ENCODE data around the gene AGAP1. TPM values are rescaled to one million over a fixed set of nuclear protein-coding genes. Genes with fewer than 3 reads are reported as not detected.

AGAP1 gene
- total RNA-seq, 1 donor from 2014 or later: 39.4 TPM

DNA sequence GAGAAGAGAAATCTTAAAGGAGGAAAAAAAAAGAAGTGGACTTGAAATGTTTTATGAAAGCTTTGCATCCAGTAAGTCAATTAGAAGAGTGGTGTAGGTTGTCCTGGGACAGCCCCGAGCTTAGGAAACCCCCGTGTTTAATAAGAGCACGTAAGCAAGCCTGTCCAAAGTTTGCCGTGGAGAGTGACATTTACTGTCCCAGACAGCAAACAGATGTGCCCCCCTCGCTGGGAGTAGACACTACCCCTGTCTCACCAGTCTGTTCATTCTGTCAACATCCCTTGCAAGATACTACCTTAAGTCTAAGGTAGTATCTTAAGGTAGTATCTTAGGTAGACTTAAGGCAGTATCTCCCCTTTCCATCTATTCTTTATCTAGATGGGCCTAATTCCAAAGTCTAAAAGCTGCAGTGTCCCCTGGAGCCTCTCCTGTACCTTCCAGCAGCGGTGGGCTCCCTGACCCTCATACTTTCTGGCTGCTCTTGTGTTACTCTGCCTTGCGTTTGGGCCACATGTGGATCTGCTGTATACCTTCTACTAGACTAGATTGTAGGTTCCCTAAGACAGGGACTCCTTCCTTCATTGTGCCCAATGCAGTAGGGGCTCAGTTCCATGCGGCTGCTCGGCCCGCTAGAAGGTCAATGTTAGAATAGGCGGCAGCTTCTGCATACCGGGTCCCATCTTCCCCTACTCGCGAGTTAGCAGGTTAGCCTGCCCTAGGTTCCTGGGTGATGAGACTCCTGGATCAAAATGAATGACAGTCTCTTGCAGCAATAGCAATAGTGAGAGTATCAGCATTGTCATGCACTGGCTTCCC lies 430.2 kb downstream of the AGAP1 start:
- peaks cover 13% of the 10 kb centered on the region for H3K36me3 Mint-ChIP-seq (ENCODE audit: low read depth, unreplicated experiment)
- H3K27ac Mint-ChIP-seq (ENCODE audit: unreplicated experiment): no peak overlapping the region
- Histone ChIP-seq H3K79me2 (ENCODE audit: insufficient read depth, low read length) (no peaks in the 10 kb centered on the region), H3K9me3 (ENCODE audit: insufficient read depth, low read depth, low read length) (no peaks in the 10 kb centered on the region), H3K4me2 (ENCODE audit: low read length) (no peak overlapping the region), H3K27ac (ENCODE audit: low read depth, low read length) (no peak overlapping the region), H3K36me3 (ENCODE audit: insufficient read depth, low read length) (no peaks in the 10 kb centered on the region), H2AFZ (ENCODE audit: low read depth, low read length) (no peak overlapping the region), H3K27me3 (ENCODE audit: insufficient read depth, low read length) (no peaks in the 10 kb centered on the region), H3K9ac (ENCODE audit: low read length) (no peak overlapping the region), H3K4me1 (ENCODE audit: insufficient read depth, low read length) (no peaks in the 10 kb centered on the region), H3K4me3 (ENCODE audit: insufficient read depth, low read depth, low read length) (no peak overlapping the region), H4K20me1 (ENCODE audit: insufficient read depth, low read length) (no peaks in the 10 kb centered on the region)
- no peaks in the 10 kb centered on the region for H3K4me1 Mint-ChIP-seq (ENCODE audit: low read depth, unreplicated experiment)
- H3K27me3 Mint-ChIP-seq (ENCODE audit: low read depth, unreplicated experiment): no peaks in the 10 kb centered on the region
- H3K9me3 Mint-ChIP-seq (ENCODE audit: unreplicated experiment): peaks cover 3% of the 10 kb centered on the region
- TF ChIP-seq, protein P1, sequence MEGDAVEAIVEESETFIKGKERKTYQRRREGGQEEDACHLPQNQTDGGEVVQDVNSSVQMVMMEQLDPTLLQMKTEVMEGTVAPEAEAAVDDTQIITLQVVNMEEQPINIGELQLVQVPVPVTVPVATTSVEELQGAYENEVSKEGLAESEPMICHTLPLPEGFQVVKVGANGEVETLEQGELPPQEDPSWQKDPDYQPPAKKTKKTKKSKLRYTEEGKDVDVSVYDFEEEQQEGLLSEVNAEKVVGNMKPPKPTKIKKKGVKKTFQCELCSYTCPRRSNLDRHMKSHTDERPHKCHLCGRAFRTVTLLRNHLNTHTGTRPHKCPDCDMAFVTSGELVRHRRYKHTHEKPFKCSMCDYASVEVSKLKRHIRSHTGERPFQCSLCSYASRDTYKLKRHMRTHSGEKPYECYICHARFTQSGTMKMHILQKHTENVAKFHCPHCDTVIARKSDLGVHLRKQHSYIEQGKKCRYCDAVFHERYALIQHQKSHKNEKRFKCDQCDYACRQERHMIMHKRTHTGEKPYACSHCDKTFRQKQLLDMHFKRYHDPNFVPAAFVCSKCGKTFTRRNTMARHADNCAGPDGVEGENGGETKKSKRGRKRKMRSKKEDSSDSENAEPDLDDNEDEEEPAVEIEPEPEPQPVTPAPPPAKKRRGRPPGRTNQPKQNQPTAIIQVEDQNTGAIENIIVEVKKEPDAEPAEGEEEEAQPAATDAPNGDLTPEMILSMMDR (IDR thresholded peaks at IDR 0.05; ENCODE audit: insufficient read depth, low read depth, low read length): no peak
- no peak for TF ChIP-seq EZH2 (IDR thresholded peaks at IDR 0.05; ENCODE audit: insufficient read depth, low read length)
- H3K4me3 Mint-ChIP-seq (ENCODE audit: unreplicated experiment): no peak overlapping the region
- FAIRE-seq: no peak
- DNase-seq (ENCODE audit: low read depth): no peak

DNA sequence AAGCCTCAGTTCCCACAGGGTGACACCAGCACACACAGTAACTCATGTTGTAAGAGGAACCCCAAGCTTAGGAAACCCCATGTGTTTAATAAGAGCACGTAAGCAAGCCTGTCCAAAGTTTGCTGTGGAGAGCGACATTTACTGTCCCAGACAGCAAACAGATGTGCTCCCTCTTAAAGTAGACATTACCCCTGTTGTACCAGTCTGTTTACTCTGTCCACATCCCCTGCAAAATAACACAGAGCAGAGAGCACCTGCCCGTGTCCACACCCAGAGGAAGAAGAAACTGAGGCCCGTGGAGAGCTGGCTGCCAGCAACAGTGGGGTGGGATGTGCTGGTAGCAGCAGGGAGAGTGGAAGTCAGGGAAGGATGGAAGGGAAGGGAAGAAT lies 430.8 kb downstream of the AGAP1 start:
- no peaks in the 10 kb centered on the region for H3K36me3 ChIP-seq (ENCODE audit: insufficient read depth, low read length)
- H3K27me3 Mint-ChIP-seq (ENCODE audit: low read depth, unreplicated experiment): no peaks in the 10 kb centered on the region
- H3K9ac ChIP-seq (ENCODE audit: low read length): no peak overlapping the region
- no peaks in the 10 kb centered on the region for H3K79me2 ChIP-seq (ENCODE audit: insufficient read depth, low read length)
- H3K4me2 ChIP-seq (ENCODE audit: low read length): no peak overlapping the region
- no peaks in the 10 kb centered on the region for H3K27me3 ChIP-seq (ENCODE audit: insufficient read depth, low read length)
- FAIRE-seq (no peak), DNase-seq (ENCODE audit: low read depth) (no peak)
- no peaks in the 10 kb centered on the region for H3K4me1 ChIP-seq (ENCODE audit: insufficient read depth, low read length)
- no peak overlapping the region for H2AFZ ChIP-seq (ENCODE audit: low read depth, low read length)
- no peak overlapping the region for H3K27ac ChIP-seq (ENCODE audit: low read depth, low read length)
- H3K36me3 Mint-ChIP-seq (ENCODE audit: low read depth, unreplicated experiment): peaks cover 10% of the 10 kb centered on the region
- no peaks in the 10 kb centered on the region for H3K9me3 ChIP-seq (ENCODE audit: insufficient read depth, low read depth, low read length)
- TF ChIP-seq, protein P1 (IDR thresholded peaks at IDR 0.05; ENCODE audit: insufficient read depth, low read depth, low read length): no peak
- TF ChIP-seq EZH2 (IDR thresholded peaks at IDR 0.05; ENCODE audit: insufficient read depth, low read length): no peak
- H4K20me1 ChIP-seq (ENCODE audit: insufficient read depth, low read length): no peaks in the 10 kb centered on the region
- no peak overlapping the region for H3K27ac Mint-ChIP-seq (ENCODE audit: unreplicated experiment)
- no peak overlapping the region for H3K4me3 Mint-ChIP-seq (ENCODE audit: unreplicated experiment)
- no peaks in the 10 kb centered on the region for H3K4me1 Mint-ChIP-seq (ENCODE audit: low read depth, unreplicated experiment)
- peaks cover 3% of the 10 kb centered on the region for H3K9me3 Mint-ChIP-seq (ENCODE audit: unreplicated experiment)
- no peak overlapping the region for H3K4me3 ChIP-seq (ENCODE audit: insufficient read depth, low read depth, low read length)
